Osteocyte (in vitro differentiated cells): Measurements from ENCODE around the gene HYAL4. TPM values are rescaled to one million over a fixed set of nuclear protein-coding genes. Genes with fewer than 3 reads are reported as not detected.
"Not testable (repeated sequence)": the region's sequence is repeated elsewhere in the genome, so short reads cannot be mapped to it uniquely, and the experiment has no call there.

Experiments used
- DNase-seq: peaks from one replicate; pipeline ENCODE4 v3.0.0; 2021; ENCODE audit warnings: mixed read lengths; ENCODE audit not compliant: unreplicated experiment; ENCODE audit errors: extremely low spot score
- H3K27ac Mint-ChIP-seq: one replicate; pipeline ENCODE4 v1.8.0; 2021; ENCODE audit warnings: mild to moderate bottlenecking, mixed read lengths; ENCODE audit not compliant: unreplicated experiment
- H3K27me3 Mint-ChIP-seq: one replicate; pipeline ENCODE4 v1.8.0; 2021; ENCODE audit warnings: mixed read lengths; ENCODE audit not compliant: unreplicated experiment
- H3K36me3 Mint-ChIP-seq: one replicate; pipeline ENCODE4 v1.8.0; 2021; ENCODE audit warnings: mixed read lengths; ENCODE audit not compliant: unreplicated experiment
- H3K4me1 Mint-ChIP-seq: one replicate; pipeline ENCODE4 v1.8.0; 2021; ENCODE audit warnings: mixed read lengths; ENCODE audit not compliant: unreplicated experiment
- H3K4me3 Mint-ChIP-seq: one replicate; pipeline ENCODE4 v1.8.0; 2021; ENCODE audit warnings: mild to moderate bottlenecking, moderate library complexity, mixed read lengths; ENCODE audit not compliant: unreplicated experiment
- H3K9me3 Mint-ChIP-seq: one replicate; pipeline ENCODE4 v1.8.0; 2021; ENCODE audit warnings: mixed read lengths; ENCODE audit not compliant: unreplicated experiment
- CTCF ChIP-seq: fragments of 200-600 bp; sonication (generic); IDR thresholded peaks from 2 replicates; pipeline ENCODE4 v1.5.0; 2021; ENCODE audit warnings: antibody characterized with exemption, mild to moderate bottlenecking, moderate library complexity
- total RNA-seq: library from RNA; stranded (reverse); gene quantifications from 2 replicates; pipeline ENCODE4 v1.2.1, GENCODE V29; 2021

The HYAL4 gene
- total RNA-seq, 1 donor from 2014 or later, result not detected

DNA sequence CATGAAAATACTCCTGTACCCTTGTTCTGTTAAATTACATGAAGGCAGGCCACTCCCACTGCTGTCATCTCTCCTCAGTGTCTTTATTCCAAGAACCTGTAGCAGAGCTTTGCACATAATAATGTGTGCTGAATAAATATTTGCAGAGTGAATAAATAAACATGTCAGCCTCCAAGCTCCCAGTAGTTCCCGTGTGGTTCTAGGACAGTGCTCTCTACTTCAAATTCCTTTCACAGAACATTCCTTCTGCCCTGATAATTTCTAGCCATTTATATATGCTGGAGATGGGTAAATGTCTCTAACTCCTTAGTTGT is 20.3 kb upstream of the HYAL4 start:
- DNase-seq, result no peak
- Mint-ChIP-seq H3K9me3 (no peaks in the 10 kb centered on the region), H3K4me1 (no peaks in the 10 kb centered on the region), H3K4me3 (no peak overlapping the region), H3K27me3 (peaks cover 17% of the 10 kb centered on the region), H3K27ac (no peak overlapping the region), H3K36me3 (no peaks in the 10 kb centered on the region)
- TF ChIP-seq CTCF, result no peak

- H3K27me3 Mint-ChIP-seq, result peaks cover 27% of the 10 kb centered on the region
- no peaks in the 10 kb centered on the region for H3K9me3 Mint-ChIP-seq
- no peak overlapping the region for H3K4me3 Mint-ChIP-seq
- no peak overlapping the region for H3K27ac Mint-ChIP-seq
- no peaks in the 10 kb centered on the region for H3K4me1 Mint-ChIP-seq
- DNase-seq, result no peak
- H3K36me3 Mint-ChIP-seq, result no peaks in the 10 kb centered on the region
- no peak for TF ChIP-seq CTCF
Observed at GRCh38 chr7:123828805-123829204, 16.2 kb upstream of the HYAL4 start.

- no peak for TF ChIP-seq CTCF
- DNase-seq, result no peak
- Mint-ChIP-seq H3K9me3 (no peaks in the 10 kb centered on the region), H3K4me1 (no peaks in the 10 kb centered on the region), H3K4me3 (no peak overlapping the region), H3K27me3 (peaks cover 6% of the 10 kb centered on the region), H3K27ac (no peak overlapping the region), H3K36me3 (no peaks in the 10 kb centered on the region)
Observed at GRCh38 chr7:123836656-123837055, 8.3 kb upstream of the HYAL4 start.

GRCh38 chr7:123839106-123839505 is 5.9 kb upstream of the HYAL4 start:
- not testable (repeated sequence) for H3K9me3 Mint-ChIP-seq, H3K4me3 Mint-ChIP-seq, H3K27ac Mint-ChIP-seq, H3K27me3 Mint-ChIP-seq, H3K4me1 Mint-ChIP-seq, DNase-seq, H3K36me3 Mint-ChIP-seq

GRCh38 chr7:123844142-123844541 is 827 bp upstream of the HYAL4 start:
- H3K9me3 Mint-ChIP-seq, DNase-seq, H3K27me3 Mint-ChIP-seq, H3K4me3 Mint-ChIP-seq, H3K27ac Mint-ChIP-seq, H3K36me3 Mint-ChIP-seq, H3K4me1 Mint-ChIP-seq: not testable (repeated sequence)

DNA sequence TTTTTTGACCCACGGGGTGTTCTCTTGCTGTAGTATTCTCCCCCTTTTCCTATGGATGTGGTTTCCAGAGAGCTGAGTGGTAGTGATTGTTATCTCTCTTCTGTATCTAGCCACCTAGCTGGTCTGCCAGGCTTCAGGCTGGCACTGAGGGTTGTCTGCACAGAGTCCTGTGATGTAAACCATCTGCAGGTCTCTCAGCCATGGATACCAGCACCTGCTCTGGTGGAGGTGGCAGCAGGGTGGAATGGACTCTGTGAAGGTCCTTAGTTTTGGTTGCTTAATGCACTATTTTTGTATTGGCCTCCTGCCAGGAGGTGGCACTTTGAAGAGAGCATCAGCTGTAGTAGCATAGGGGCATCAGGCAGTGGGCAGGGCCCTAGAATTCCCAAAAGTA is 851 bp downstream of the HYAL4 start:
- DNase-seq, result no peak
- TF ChIP-seq CTCF, result no peak
- no peaks in the 10 kb centered on the region for H3K27me3 Mint-ChIP-seq
- no peak overlapping the region for H3K4me3 Mint-ChIP-seq
- no peaks in the 10 kb centered on the region for H3K36me3 Mint-ChIP-seq
- H3K27ac Mint-ChIP-seq, result no peak overlapping the region
- no peaks in the 10 kb centered on the region for H3K4me1 Mint-ChIP-seq
- no peaks in the 10 kb centered on the region for H3K9me3 Mint-ChIP-seq
